Liver (tissue), 9 donors: ENCODE results near the gene TMEM131. TPM values are rescaled to one million over a fixed set of nuclear protein-coding genes. Genes with fewer than 3 reads are reported as not detected.

Experiments
- DNase-seq: peaks from one replicate; pipeline ENCODE4 v3.0.0-alpha.2; 2017; ENCODE audit warnings: low spot score
- H3K27ac ChIP-seq, 2 donors: one replicate each; pipeline ENCODE4 v1.7.0; 2013; ENCODE audit warnings: inconsistent platforms in 2 of 2, low read length in 2 of 2, control low read depth in 1 of 2, low read depth in 1 of 2, mild to moderate bottlenecking in 1 of 2
- H3K27me3 ChIP-seq, 4 donors: one replicate each; pipeline versions ENCODE4 v1.6.1 to v1.7.0; 2013; ENCODE audit warnings: low read length in 3 of 4, inconsistent platforms in 1 of 4, mild to moderate bottlenecking in 1 of 4, moderate library complexity in 1 of 4; ENCODE audit not compliant: control insufficient read depth in 4 of 4, insufficient read depth in 4 of 4
- H3K36me3 ChIP-seq, 4 donors: one replicate each; pipeline versions ENCODE4 v1.6.1 to v1.7.0; 2013; ENCODE audit warnings: low read length in 3 of 4, mild to moderate bottlenecking in 3 of 4, low read depth in 1 of 4, moderate library complexity in 1 of 4; ENCODE audit not compliant: control insufficient read depth in 4 of 4, insufficient read depth in 3 of 4
- H3K4me1 ChIP-seq, 4 donors: one replicate each; pipeline versions ENCODE4 v1.6.1 to v1.7.0; 2013; ENCODE audit warnings: low read length in 3 of 4, mild to moderate bottlenecking in 3 of 4, moderate library complexity in 1 of 4; ENCODE audit not compliant: control insufficient read depth in 4 of 4, insufficient read depth in 4 of 4
- H3K4me3 ChIP-seq, 3 donors: one replicate each; pipeline versions ENCODE4 v1.6.1 to v1.7.0; 2013; ENCODE audit warnings: low read length in 3 of 3, control low read depth in 1 of 3, low read depth in 1 of 3, mild to moderate bottlenecking in 1 of 3
- H3K9ac ChIP-seq, 2 donors: one replicate each; pipeline ENCODE4 v1.7.0; 2013; ENCODE audit warnings: low read length in 2 of 2, mild to moderate bottlenecking in 2 of 2, moderate library complexity in 2 of 2, control low read depth in 1 of 2, low read depth in 1 of 2
- H3K9me3 ChIP-seq, 4 donors: one replicate each; pipeline versions ENCODE4 v1.6.1 to v1.7.0; 2013; ENCODE audit warnings: low read length in 3 of 4; ENCODE audit not compliant: control insufficient read depth in 4 of 4
- EGR1 ChIP-seq, 2 donors: IDR thresholded peaks; 2 replicates each; pipeline ENCODE4 v1.6.1; 2016 to 2018; ENCODE audit warnings: antibody characterized with exemption in 2 of 2, low read depth in 2 of 2
- FOXA1 ChIP-seq: IDR thresholded peaks from 2 replicates; pipeline ENCODE4 v1.6.1; 2016; ENCODE audit warnings: antibody characterized with exemption
- HNF4A ChIP-seq, 2 donors: conservative IDR thresholded peaks; 2 replicates each; pipeline ENCODE4 v1.6.1; 2016; ENCODE audit warnings: antibody characterized with exemption in 2 of 2, mild to moderate bottlenecking in 2 of 2
- HNF4G ChIP-seq: IDR thresholded peaks from 2 replicates; pipeline ENCODE4 v1.6.1; 2016; ENCODE audit warnings: antibody characterized with exemption
- JUND ChIP-seq, 2 donors: IDR thresholded peaks; 2 replicates each; pipeline ENCODE4 v1.6.1; 2016; ENCODE audit warnings: antibody characterized with exemption in 2 of 2
- MAX ChIP-seq: IDR thresholded peaks from 2 replicates; pipeline ENCODE4 v1.6.1; 2016; ENCODE audit warnings: antibody characterized with exemption
- NR2F2 ChIP-seq: IDR thresholded peaks from 2 replicates; pipeline ENCODE4 v1.6.1; 2016; ENCODE audit warnings: antibody characterized with exemption
- RAD21 ChIP-seq, 2 donors: IDR thresholded peaks; 2 replicates each; pipeline ENCODE4 v1.6.1; 2016; ENCODE audit warnings: antibody characterized with exemption in 2 of 2, mild to moderate bottlenecking in 2 of 2
- RXRA ChIP-seq, 2 donors: IDR thresholded peaks; 2 replicates each; pipeline ENCODE4 v1.6.1; 2017 to 2018; ENCODE audit warnings: antibody characterized with exemption in 2 of 2, mild to moderate bottlenecking in 1 of 2
- SP1 ChIP-seq: IDR thresholded peaks from 2 replicates; pipeline ENCODE4 v1.6.1; 2018; ENCODE audit warnings: antibody characterized with exemption, mild to moderate bottlenecking
- TAF1 ChIP-seq: conservative IDR thresholded peaks from 2 replicates; pipeline ENCODE4 v1.6.1; 2016; ENCODE audit warnings: antibody characterized with exemption, mild to moderate bottlenecking
- YY1 ChIP-seq: IDR thresholded peaks from 2 replicates; pipeline ENCODE4 v1.6.1; 2016; ENCODE audit warnings: antibody characterized with exemption, mild to moderate bottlenecking
- WGBS: extraction: QIAGEN DNeasy Blood & Tissue Kit; methylation state at CpG from one replicate; pipeline ENCODE4 v1.1.7; 2013; 5-methylcytosine and 5-hydroxymethylcytosine counted together
- polyA plus RNA-seq, 2 donors: library from polyadenylated mRNA; stranded (reverse) in 1 of 2; unstranded in 1 of 2; fragments of 200-250 nt in 1 of 2; fragments of >200 nt in 1 of 2; fragmentation: Nextera tagmentation in 1 of 2; extraction: Ambion mirVana in 1 of 2; gene quantifications; one replicate each; pipeline versions ENCODE4 v1.2.1 to v1.2.3, GENCODE V29; 2013 to 2015
- total RNA-seq, 2 donors: library from RNA; depleted of rRNA; stranded (reverse); fragments of >200 nt; gene quantifications; one replicate each; pipeline ENCODE4 v1.2.3, GENCODE V29; 2014
- donor health status: healthy.
- donor health status: healthy.
- donor health status: healthy.
- donor health status: healthy.
- donor health status: healthy.

The TMEM131 gene
- total and polyA plus RNA-seq, 4 donors = 6.1 to 22.8 (median 11.2) TPM

- no peak for TF ChIP-seq TAF1
- TF ChIP-seq FOXA1 = no peak
- TF ChIP-seq NR2F2 = no peak
- TF ChIP-seq SP1 = peak; percentile 45
- peak; percentile 35 for TF ChIP-seq YY1
- TF ChIP-seq EGR1 (IDR thresholded peaks at IDR 0.05; ENCODE audit: low read depth in 2 of 2) = peak in 1 of 2 donors; percentile 21
- no peak for TF ChIP-seq JUND (IDR thresholded peaks at IDR 0.05)
Observed at GRCh38 chr2:97870396-97870843, 125.3 kb downstream of the TMEM131 start (continued).

GRCh38 chr2:97869722-97870346 is 125.9 kb downstream of the TMEM131 start:
- Histone ChIP-seq H3K9ac (no peak overlapping the region), H3K27me3 (no peaks in the 10 kb centered on the region), H3K36me3 (no peaks in the 10 kb centered on the region), H3K4me3 (no peak overlapping the region), H3K4me1 (peaks cover 5 to 24% (median 18%) of the 10 kb centered on the region in 4 donors), H3K27ac (peak overlapping the region; percentile 52 to 76), H3K9me3 (no peaks in the 10 kb centered on the region)
- 48% methylated on average over 6 of the region's 6 CpGs for WGBS
- TF ChIP-seq HNF4A (conservative IDR thresholded peaks at IDR 0.05) (peak; percentile 17 to 29), RXRA (IDR thresholded peaks at IDR 0.05) (peak; percentile 46 to 64), EGR1 (IDR thresholded peaks at IDR 0.05; ENCODE audit: low read depth in 2 of 2) (no peak), SP1 (peak; percentile 30)
- DNase-seq = no peak

GRCh38 chr2:97868986-97869721 is 126.6 kb downstream of the TMEM131 start:
- Histone ChIP-seq H3K27ac (no peak overlapping the region), H3K36me3 (no peaks in the 10 kb centered on the region), H3K9me3 (no peaks in the 10 kb centered on the region), H3K4me1 (peaks cover 5 to 24% (median 18%) of the 10 kb centered on the region in 4 donors), H3K27me3 (no peaks in the 10 kb centered on the region), H3K4me3 (no peak overlapping the region), H3K9ac (no peak overlapping the region)
- TF ChIP-seq YY1 (no peak), NR2F2 (no peak), HNF4G (no peak), HNF4A (conservative IDR thresholded peaks at IDR 0.05) (no peak), MAX (no peak), RAD21 (IDR thresholded peaks at IDR 0.05) (no peak), RXRA (IDR thresholded peaks at IDR 0.05) (no peak)
- WGBS = 83% methylated on average over 5 of the region's 5 CpGs
- no peak for DNase-seq

GRCh38 chr2:97863829-97864228 is 131.9 kb downstream of the TMEM131 start:
- Histone ChIP-seq H3K27me3 (no peaks in the 10 kb centered on the region), H3K36me3 (peaks cover 0 to 1% (median 0%) of the 10 kb centered on the region in 4 donors), H3K9me3 (no peaks in the 10 kb centered on the region), H3K4me1 (no peaks in the 10 kb centered on the region), H3K27ac (no peak overlapping the region), H3K9ac (no peak overlapping the region), H3K4me3 (no peak overlapping the region)
- no peak for DNase-seq
- no peak for TF ChIP-seq MAX
- TF ChIP-seq TAF1 = no peak
- no peak for TF ChIP-seq HNF4G
- no peak for TF ChIP-seq NR2F2
- no peak for TF ChIP-seq RAD21 (IDR thresholded peaks at IDR 0.05)
- 97% methylated on average over 3 of the region's 3 CpGs for WGBS
